Activated naive CD8-positive, alpha-beta T cell (primary cell): ENCODE measurements around the gene RCN1.
"Not testable (repeated sequence)": the region's sequence is repeated elsewhere in the genome, so short reads cannot be mapped to it uniquely, and the experiment has no call there.

ENCODE experiments used
- H3K27ac Mint-ChIP-seq: one replicate; pipeline ENCODE4 v1.8.0; 2021; ENCODE audit warnings: mixed read lengths
- H3K27me3 Mint-ChIP-seq: one replicate; pipeline ENCODE4 v1.8.0; 2021; ENCODE audit warnings: mixed read lengths
- H3K36me3 Mint-ChIP-seq: one replicate; pipeline ENCODE4 v1.8.0; 2021; ENCODE audit warnings: mixed read lengths
- H3K4me1 Mint-ChIP-seq: one replicate; pipeline ENCODE4 v1.8.0; 2021; ENCODE audit warnings: low read depth, mixed read lengths
- H3K4me3 Mint-ChIP-seq: one replicate; pipeline ENCODE4 v1.8.0; 2021; ENCODE audit warnings: mild to moderate bottlenecking, mixed read lengths
- H3K9me3 Mint-ChIP-seq: one replicate; pipeline ENCODE4 v1.8.0; 2021; ENCODE audit warnings: low read depth, mixed read lengths

RCN1 gene

DNA sequence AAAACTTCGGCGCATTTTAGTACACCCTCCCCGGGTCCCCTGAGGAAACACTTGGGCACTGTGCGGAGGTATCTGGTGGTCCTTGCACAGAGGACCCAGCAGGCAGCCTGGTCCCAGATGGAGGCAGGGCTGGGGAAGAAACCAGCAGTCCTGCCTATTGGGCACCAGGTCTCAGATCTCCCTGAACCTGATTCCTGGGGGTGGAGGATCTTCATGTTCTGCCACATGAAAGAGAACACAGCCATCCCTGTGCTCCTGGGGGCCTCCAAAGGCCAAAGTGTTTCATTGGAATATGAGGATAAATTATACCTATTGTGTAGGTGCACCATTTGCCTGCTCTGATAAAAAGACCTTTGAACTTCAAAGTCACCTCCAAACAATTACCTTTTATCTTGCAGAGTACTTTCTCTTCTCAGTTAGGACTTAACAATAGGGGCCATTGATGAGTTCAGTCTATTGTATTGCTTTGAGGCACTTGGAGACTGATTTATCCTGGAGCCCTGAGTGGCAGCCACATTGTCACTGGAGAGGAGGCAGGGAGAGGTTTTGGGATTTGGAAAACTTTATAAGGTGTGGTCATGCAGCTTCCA, 1.8 kb downstream of the RCN1 start:
- H3K27me3 Mint-ChIP-seq = peaks cover 2% of the 10 kb centered on the region
- no peaks in the 10 kb centered on the region for H3K9me3 Mint-ChIP-seq
- H3K4me3 Mint-ChIP-seq = peak overlapping the region; percentile 69
- H3K36me3 Mint-ChIP-seq = peaks cover 17% of the 10 kb centered on the region
- peaks cover 49% of the 10 kb centered on the region for H3K4me1 Mint-ChIP-seq
- H3K27ac Mint-ChIP-seq = peak overlapping the region; percentile 55

DNA sequence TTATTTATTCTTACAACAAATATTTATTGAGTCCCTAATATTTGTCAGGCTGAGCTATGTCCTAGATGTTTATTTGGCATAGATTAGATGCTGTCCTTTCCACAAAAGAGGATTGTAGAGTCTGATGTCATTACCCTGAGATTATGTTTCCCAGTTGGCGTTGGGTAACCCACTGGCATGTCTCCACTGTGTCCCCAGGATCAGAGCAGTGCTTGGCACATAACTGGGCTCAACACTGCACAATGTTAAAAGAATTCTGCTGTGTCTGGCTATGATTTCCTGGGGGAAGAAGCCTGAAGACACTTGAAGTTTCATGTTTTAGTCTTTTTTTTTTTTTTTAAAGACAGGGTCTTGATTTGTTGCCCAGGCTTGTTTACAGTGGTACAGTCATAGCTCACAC, 4.0 kb downstream of the RCN1 start:
- H3K9me3 Mint-ChIP-seq = no peaks in the 10 kb centered on the region
- H3K27ac Mint-ChIP-seq = no peak overlapping the region
- peaks cover 35% of the 10 kb centered on the region for H3K4me1 Mint-ChIP-seq
- H3K4me3 Mint-ChIP-seq = no peak overlapping the region
- H3K27me3 Mint-ChIP-seq = no peaks in the 10 kb centered on the region
- peaks cover 30% of the 10 kb centered on the region for H3K36me3 Mint-ChIP-seq

DNA sequence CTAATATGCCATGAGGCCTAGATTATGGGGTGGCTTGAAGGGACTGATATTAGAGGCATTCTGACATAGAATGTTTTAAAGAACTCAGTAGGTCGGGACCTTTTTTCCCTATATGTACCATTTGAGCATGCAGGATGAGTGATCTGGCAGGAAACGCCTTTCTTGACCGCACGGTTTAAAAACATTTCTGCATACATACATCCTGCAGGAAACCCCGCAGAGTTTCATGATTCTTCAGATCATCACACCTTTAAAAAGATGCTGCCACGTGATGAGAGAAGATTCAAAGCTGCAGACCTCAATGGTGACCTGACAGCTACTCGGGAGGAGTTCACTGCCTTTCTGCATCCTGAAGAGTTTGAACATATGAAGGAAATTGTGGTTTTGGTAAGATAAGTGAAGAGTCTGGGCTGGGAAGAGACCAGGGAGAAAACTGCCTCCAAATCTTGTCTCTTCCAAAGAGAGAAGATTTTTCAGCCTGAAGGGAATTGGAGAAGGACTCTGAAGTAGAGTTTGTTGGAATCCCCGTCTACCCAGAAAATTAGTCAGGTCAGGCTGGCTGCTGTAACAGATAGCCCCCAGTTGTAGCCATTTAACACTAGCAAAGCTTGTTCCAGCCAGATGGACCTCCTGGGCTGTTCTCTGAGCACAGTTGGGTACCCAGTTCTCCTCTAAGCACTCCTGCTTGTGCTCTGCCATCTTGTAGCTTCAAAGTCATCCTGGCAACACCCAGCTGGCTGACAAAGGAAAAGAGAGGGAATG, 7.4 kb downstream of the RCN1 start:
- H3K4me1 Mint-ChIP-seq = peaks cover 19% of the 10 kb centered on the region
- H3K36me3 Mint-ChIP-seq = peaks cover 38% of the 10 kb centered on the region
- no peak overlapping the region for H3K27ac Mint-ChIP-seq
- H3K4me3 Mint-ChIP-seq = no peak overlapping the region
- no peaks in the 10 kb centered on the region for H3K27me3 Mint-ChIP-seq
- no peaks in the 10 kb centered on the region for H3K9me3 Mint-ChIP-seq

DNA sequence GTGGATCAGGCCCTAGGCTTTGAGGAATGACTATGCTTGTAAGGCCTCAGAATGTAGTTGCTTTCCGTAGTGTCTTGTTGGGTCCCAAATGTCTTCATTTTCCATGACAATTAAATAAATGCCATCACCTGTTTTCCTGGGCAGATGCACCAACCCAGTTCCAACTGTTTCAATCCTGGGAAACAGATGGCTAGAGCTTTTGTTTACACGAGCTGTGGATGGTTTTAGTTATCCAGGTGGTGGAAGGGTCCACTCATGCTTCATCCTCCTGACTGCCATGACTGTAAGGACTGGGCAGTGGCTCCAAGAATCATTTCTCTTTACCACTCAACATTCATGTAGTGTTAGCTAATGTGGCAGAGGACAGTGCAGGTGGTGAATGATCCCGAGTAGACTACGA, 8.6 kb downstream of the RCN1 start:
- Mint-ChIP-seq H3K27ac (no peak overlapping the region), H3K36me3 (peaks cover 36% of the 10 kb centered on the region), H3K4me3 (no peak overlapping the region), H3K9me3 (no peaks in the 10 kb centered on the region), H3K4me1 (peaks cover 10% of the 10 kb centered on the region), H3K27me3 (no peaks in the 10 kb centered on the region)

DNA sequence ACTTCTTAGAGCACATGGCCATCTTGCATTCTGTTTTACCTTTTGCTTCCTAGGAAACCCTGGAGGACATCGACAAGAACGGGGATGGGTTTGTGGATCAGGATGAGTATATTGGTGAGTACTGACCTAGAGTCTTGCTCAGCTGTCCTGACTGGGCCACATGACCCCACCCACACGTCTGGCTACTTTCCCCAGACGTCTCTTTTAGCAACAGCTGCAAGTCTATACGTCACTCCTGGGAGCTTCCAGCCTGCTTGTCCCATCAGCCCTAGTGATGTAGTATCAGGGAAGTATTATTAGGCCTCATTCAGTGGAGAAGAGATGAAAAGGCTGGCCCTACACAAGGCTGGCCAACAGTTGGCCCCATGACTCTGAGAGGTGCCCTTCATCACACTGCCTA, 9.6 kb downstream of the RCN1 start:
- no peaks in the 10 kb centered on the region for H3K9me3 Mint-ChIP-seq
- no peak overlapping the region for H3K4me3 Mint-ChIP-seq
- no peaks in the 10 kb centered on the region for H3K27me3 Mint-ChIP-seq
- peaks cover 7% of the 10 kb centered on the region for H3K4me1 Mint-ChIP-seq
- H3K27ac Mint-ChIP-seq = no peak overlapping the region
- H3K36me3 Mint-ChIP-seq = peaks cover 34% of the 10 kb centered on the region

DNA sequence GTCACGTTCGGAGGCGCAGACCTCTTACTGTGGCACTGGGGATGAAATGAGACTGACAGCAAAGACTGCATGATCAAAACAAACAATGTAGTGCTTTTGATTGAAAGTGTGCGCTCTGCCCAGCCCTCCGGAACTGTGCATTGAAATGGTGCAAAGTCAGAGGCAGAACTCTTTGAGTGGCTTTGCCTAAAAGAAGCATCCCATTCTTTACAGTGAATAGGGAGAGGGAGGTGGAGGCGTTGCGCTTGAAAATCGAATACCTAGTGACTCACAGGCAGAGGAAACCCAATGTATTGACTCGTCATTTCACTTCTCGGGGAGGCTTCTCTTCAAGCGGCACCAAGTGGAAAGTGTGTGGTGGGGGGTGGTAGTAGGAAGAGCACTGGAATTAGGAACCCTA, 10.9 kb downstream of the RCN1 start:
- Mint-ChIP-seq H3K4me3 (no peak overlapping the region), H3K36me3 (peaks cover 34% of the 10 kb centered on the region), H3K4me1 (peaks cover 7% of the 10 kb centered on the region), H3K27me3 (no peaks in the 10 kb centered on the region), H3K27ac (no peak overlapping the region), H3K9me3 (no peaks in the 10 kb centered on the region)

DNA sequence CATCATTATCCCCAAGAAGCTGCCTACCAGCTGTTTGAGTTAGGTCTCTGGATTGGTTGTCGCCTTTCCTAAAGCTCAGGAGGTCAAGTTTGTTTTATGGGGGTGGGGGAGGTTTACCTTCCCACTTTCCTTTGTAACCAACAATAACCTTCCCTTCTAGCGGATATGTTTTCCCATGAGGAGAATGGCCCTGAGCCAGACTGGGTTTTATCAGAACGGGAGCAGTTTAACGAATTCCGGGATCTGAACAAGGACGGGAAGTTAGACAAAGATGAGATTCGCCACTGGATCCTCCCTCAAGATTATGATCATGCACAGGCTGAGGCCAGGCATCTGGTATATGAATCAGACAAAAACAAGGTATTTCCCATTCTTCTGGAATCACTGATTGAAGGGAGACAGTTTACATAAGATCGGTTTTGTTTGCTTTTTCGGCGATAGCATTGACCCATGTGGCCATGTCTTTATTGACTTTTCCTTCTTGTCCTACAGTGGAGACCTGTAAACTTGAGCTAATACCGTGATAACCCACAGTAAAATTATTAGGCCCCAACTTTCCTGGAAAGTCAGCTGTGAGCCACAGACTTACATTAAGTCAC, 12.3 kb downstream of the RCN1 start:
- not testable (repeated sequence) for H3K4me1 Mint-ChIP-seq, H3K27me3 Mint-ChIP-seq, H3K9me3 Mint-ChIP-seq, H3K27ac Mint-ChIP-seq, H3K4me3 Mint-ChIP-seq
- H3K36me3 Mint-ChIP-seq = peaks cover 20% of the 10 kb centered on the region

DNA sequence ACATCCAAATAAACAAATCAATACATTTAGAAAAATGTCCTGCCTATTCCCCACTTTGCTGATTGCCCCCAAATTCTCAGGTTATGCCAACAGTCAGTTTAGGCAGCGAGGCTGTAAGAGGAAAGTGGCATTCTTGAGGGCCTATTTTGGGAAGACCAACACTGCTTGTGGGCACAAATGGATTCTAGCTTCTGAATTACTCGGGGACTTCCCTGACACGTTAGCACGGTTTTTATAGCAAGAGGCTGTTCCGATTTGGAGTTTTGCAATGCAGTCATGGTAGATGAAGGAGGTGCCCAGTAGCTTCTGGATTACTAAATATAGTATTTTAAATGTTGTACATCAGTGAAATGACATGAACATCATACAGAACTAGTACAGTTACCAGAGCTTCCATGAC, 13.1 kb downstream of the RCN1 start:
- Mint-ChIP-seq H3K27me3 (no peaks in the 10 kb centered on the region), H3K4me1 (no peaks in the 10 kb centered on the region), H3K36me3 (peaks cover 15% of the 10 kb centered on the region), H3K9me3 (no peaks in the 10 kb centered on the region), H3K4me3 (no peak overlapping the region), H3K27ac (no peak overlapping the region)

DNA sequence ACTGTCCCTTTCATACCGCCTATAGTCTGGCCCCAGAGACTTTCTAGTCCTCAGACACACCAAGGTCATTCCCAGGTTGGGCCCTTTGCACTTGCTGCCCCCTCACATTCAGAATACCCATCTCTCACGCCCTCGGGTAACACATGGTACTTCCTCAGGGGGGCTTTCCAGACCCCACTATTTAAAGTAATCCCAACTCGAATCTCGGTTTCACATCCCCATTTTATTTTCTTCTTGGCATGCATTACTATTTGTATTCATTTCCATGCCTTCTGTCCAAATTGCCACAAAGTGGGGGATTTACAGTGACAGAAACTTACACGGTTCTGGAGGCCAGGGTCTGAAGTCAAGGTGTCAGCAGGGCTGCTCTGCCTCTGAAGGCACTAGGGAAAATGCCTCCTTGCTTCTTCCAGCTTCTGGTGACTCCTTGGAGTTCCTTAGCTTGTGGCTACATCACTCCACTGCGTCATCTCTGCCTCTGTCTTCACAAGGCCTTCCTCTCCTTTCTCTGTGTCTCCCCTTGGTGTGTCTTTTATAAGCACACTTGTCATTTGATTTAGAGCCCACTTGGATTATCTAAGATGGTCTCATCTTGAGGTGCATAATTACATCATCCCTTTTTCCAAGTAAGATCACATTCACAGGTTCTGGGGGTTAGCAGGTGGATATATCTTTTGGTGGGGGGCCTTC, 15.1 kb downstream of the RCN1 start:
- no peaks in the 10 kb centered on the region for H3K27me3 Mint-ChIP-seq
- H3K27ac Mint-ChIP-seq = peak overlapping the region; percentile 18
- peaks cover 9% of the 10 kb centered on the region for H3K36me3 Mint-ChIP-seq
- H3K4me3 Mint-ChIP-seq = no peak overlapping the region
- no peaks in the 10 kb centered on the region for H3K4me1 Mint-ChIP-seq
- no peaks in the 10 kb centered on the region for H3K9me3 Mint-ChIP-seq

DNA sequence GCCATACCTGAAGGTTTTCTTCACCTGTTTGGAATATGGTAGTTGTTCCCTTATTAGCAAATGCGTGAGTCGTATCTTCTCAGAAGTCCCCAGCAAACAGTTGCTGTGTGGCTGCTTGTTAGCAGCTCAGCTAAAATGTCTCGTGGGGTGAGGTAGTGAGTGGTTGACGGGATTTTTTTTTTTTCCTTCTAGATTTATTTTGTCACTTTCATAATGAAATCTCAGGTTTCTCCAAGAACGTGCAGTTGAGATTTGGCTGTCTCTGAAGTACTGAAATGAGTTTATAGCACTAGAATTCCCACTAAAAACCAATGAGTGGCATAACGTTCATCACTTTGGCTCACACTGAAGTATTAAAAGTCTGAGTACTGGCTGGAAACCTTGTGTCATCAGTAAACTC, 16.8 kb downstream of the RCN1 start:
- H3K9me3 Mint-ChIP-seq = no peaks in the 10 kb centered on the region
- no peaks in the 10 kb centered on the region for H3K4me1 Mint-ChIP-seq
- H3K36me3 Mint-ChIP-seq = peaks cover 6% of the 10 kb centered on the region
- H3K4me3 Mint-ChIP-seq = no peak overlapping the region
- no peaks in the 10 kb centered on the region for H3K27me3 Mint-ChIP-seq
- H3K27ac Mint-ChIP-seq = no peak overlapping the region

DNA sequence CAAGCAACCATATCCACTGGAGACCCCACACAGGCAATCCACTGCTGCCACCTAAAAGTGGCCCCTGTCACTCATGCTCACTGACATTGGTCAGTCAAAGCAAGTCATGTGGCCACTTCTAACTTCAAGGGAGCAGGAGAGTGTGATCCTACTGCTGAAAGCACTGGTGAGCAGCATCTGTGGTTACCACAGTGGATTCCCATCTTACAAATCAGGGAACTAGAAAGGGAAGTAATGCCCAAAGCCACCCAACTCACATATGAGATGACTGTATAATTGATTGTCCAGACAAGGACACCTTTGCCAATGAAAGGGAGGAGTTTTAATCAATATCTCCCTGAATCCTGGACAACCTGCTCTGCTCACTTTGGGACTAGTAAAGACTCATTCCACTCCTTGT, 17.7 kb downstream of the RCN1 start:
- Mint-ChIP-seq H3K4me3 (no peak overlapping the region), H3K4me1 (no peaks in the 10 kb centered on the region)

DNA sequence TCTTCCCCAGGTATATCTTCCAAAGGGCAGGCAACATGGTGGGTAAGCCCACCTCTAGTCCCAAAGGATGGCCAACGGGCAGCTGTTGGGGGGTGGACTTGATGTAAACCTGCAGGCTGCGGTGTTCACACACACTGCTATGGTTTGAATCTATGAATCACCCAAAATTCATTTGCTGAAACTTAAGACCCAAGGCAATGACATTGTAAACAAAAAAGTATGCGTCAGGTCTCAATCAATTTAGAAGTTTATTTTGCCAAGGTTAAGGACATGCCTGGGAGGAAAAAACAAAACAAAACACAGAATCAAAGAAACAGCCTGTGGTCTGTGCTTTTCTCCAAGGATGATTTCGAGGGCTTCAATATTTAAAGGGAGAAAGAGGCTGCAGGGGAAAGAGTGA, 18.3 kb downstream of the RCN1 start:
- no peaks in the 10 kb centered on the region for H3K36me3 Mint-ChIP-seq
- no peak overlapping the region for H3K27ac Mint-ChIP-seq
- no peak overlapping the region for H3K4me3 Mint-ChIP-seq
- H3K27me3 Mint-ChIP-seq = peaks cover 3% of the 10 kb centered on the region
- H3K9me3 Mint-ChIP-seq = no peaks in the 10 kb centered on the region
- H3K4me1 Mint-ChIP-seq = no peaks in the 10 kb centered on the region

More for the DNA sequence above, 17.7 kb downstream of the RCN1 start:
- Mint-ChIP-seq H3K27ac (no peak overlapping the region), H3K36me3 (no peaks in the 10 kb centered on the region), H3K27me3 (peaks cover 3% of the 10 kb centered on the region), H3K9me3 (no peaks in the 10 kb centered on the region)

DNA sequence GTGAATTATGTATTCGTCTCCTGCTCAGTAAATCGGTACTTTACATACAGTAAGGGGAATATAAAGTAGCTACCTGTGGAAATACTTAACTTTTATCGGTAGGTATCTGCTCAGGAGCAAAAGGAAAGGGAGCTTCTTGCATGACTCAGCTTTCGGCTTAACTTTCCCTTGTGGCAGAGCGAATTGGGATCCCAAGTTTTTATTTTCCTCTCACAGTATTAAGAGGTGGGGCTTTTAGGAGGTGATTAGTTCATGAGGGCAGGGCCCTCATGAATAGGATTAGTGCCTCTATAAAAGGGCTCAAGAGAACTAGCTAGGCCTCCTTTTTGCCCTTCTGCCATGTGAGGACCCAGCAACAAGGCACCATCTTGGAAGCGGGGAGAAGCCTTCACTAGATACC, 18.7 kb downstream of the RCN1 start:
- H3K27me3 Mint-ChIP-seq = peaks cover 3% of the 10 kb centered on the region
- no peaks in the 10 kb centered on the region for H3K36me3 Mint-ChIP-seq
- no peaks in the 10 kb centered on the region for H3K4me1 Mint-ChIP-seq
- H3K4me3 Mint-ChIP-seq = no peak overlapping the region
- H3K9me3 Mint-ChIP-seq = no peaks in the 10 kb centered on the region
- H3K27ac Mint-ChIP-seq = no peak overlapping the region

DNA sequence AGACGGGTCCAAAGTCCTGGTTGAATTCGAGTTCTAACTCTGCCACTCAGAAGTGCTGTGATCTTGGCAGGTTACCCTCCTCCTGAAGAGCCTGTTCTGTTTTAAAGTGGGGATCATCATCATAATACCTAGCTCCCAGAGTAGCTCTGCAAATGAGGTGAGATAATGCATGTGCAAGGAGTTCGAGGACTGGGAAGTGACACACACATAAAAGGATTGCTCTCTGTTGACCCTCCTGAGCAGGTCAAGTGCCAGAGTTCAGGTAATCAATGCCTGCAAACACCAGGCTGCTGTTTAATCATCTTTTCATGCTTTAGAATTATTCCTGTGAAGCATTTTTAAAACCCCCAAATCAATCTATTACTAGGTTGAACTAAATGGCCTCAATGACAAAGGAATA, 19.9 kb downstream of the RCN1 start:
- no peak overlapping the region for H3K4me3 Mint-ChIP-seq
- no peaks in the 10 kb centered on the region for H3K4me1 Mint-ChIP-seq
- no peak overlapping the region for H3K27ac Mint-ChIP-seq
- H3K27me3 Mint-ChIP-seq = peaks cover 3% of the 10 kb centered on the region
- H3K9me3 Mint-ChIP-seq = no peaks in the 10 kb centered on the region
- H3K36me3 Mint-ChIP-seq = no peaks in the 10 kb centered on the region

DNA sequence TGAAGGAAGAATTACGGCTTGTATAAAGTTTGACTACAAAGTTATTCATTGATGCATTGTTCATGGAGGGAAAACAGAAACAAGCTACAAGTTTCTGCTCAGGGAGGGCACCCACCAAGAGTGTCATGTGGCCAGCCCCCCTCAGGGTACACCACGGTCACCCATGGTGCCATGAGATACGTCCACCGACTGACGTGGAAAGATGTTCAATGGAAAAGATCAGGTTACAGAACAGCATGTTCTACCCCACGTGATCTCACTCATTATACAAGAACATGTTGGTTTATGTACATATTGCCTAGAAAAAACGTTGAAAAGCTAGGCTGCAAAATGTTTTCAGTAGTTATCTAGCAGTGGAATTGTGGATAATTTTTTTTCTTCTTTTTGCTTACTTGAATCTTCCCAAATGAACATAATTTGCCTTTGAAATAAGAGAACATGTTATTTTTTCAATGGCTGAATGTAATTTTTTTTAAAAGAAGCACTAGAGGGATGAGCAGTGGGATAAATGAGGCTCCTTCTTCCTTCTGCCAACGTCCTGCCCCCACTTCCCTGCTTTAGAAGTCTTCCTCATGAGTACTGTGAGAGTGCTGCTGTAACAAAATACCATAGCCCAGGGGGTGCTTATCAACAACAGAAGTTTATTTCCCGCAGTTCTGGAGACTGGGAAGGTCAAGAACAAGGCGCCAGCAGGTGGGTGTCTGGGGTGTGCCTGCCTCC, 22.5 kb downstream of the RCN1 start:
- no peaks in the 10 kb centered on the region for H3K4me1 Mint-ChIP-seq
- no peaks in the 10 kb centered on the region for H3K9me3 Mint-ChIP-seq
- no peak overlapping the region for H3K27ac Mint-ChIP-seq
- H3K36me3 Mint-ChIP-seq = no peaks in the 10 kb centered on the region
- H3K4me3 Mint-ChIP-seq = no peak overlapping the region
- peaks cover 3% of the 10 kb centered on the region for H3K27me3 Mint-ChIP-seq
